ENCODE results near the gene APBB1.

The APBB1 gene

DNA sequence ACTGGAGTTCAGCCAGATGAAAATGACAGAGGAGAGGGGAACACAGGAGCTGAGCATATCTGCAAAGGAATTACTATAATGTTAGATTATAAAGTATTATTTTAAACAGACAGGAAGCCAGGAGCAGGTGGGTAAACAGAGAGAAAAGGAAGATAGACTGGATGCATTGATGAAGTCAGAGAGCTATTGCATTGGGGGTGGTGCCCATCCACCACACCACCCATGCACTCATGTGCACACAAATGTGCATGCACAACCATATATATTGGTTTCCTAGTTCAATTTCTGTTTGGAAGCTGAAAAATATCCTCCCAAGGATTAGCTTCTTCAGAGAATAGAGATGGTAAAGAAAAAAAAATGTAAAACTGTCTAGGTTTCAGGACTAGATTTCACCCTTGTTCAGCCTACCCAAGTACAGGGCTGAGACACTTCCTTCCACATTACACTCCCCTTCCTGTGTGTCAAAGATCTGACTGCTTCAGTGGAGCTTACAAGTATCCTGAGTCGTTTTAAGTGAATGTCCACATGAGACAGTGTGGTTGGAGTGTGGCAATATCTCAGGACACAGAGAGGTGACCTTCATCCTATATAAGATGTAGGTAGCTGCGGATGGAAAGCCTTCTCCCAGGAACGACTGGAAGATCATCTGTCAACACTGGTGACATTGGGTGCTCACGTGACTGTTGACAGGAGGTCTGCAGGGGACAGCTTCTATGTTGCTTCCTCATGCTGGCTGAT lies 40.8 kb downstream of the APBB1 start:
- TF ChIP-seq MYC (IDR thresholded peaks at IDR 0.05; ENCODE audit: low read depth, low read length) = no peak
- TF ChIP-seq, protein P1, sequence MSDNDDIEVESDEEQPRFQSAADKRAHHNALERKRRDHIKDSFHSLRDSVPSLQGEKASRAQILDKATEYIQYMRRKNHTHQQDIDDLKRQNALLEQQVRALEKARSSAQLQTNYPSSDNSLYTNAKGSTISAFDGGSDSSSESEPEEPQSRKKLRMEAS (IDR thresholded peaks at IDR 0.05; ENCODE audit: low read depth, low read length) = peak; percentile 84
- peak; percentile 51 for DNase-seq (ENCODE audit: low read depth)
- H3K4me3 ChIP-seq (ENCODE audit: low read depth, low read length) = no peak overlapping the region

DNA sequence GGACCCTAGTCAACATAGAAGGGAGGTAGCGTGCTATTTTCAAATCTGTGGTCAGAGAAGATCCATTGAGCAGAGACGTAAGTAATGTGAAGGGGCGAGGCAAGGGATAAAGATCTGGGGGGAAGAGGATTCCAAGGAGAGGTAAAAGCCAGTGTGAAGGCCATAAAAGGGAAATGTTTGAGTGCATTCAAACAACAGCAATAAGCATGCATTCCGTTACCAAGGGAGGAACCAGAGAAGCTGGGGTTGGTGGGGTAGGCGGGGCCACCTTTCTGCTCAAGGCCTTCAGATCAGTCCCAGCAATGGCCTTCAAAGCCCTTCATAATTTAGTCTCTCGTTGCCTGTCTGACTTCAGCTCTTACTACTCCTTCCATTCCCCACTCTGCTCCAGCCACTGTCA lies 47.1 kb downstream of the APBB1 start:
- no peak for DNase-seq (ENCODE audit: low read depth)
- TF ChIP-seq, protein P2, sequence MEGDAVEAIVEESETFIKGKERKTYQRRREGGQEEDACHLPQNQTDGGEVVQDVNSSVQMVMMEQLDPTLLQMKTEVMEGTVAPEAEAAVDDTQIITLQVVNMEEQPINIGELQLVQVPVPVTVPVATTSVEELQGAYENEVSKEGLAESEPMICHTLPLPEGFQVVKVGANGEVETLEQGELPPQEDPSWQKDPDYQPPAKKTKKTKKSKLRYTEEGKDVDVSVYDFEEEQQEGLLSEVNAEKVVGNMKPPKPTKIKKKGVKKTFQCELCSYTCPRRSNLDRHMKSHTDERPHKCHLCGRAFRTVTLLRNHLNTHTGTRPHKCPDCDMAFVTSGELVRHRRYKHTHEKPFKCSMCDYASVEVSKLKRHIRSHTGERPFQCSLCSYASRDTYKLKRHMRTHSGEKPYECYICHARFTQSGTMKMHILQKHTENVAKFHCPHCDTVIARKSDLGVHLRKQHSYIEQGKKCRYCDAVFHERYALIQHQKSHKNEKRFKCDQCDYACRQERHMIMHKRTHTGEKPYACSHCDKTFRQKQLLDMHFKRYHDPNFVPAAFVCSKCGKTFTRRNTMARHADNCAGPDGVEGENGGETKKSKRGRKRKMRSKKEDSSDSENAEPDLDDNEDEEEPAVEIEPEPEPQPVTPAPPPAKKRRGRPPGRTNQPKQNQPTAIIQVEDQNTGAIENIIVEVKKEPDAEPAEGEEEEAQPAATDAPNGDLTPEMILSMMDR (IDR thresholded peaks at IDR 0.05; ENCODE audit: low read depth, low read length) = no peak
- TF ChIP-seq POLR2A (IDR thresholded peaks at IDR 0.05; ENCODE audit: extremely low read depth, insufficient read length) = no peak
- TF ChIP-seq, protein P1 (IDR thresholded peaks at IDR 0.05; ENCODE audit: low read depth, low read length) = no peak
- TF ChIP-seq MYC (IDR thresholded peaks at IDR 0.05; ENCODE audit: low read depth, low read length) = no peak
- no peak overlapping the region for H3K4me3 ChIP-seq (ENCODE audit: low read depth, low read length)

DNA sequence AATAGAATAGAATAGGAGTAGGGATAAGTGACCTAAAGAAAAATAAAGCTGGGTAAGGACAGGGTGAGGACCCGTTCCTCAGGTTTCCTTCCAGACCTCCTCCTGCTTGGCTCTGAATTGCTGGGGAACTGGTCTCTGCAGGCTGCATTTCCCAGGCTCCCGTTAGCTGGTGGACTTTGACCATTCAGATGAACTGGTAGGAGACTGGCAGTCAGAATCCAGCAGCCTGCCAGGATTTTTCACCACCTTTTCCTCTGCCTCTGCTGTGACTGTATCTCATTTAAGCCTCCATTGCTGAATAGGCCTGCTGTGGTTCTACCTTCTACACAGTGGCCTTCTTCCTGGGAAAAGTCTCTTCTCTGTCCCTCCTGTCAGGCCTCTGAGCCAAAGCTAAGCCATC lies 53.2 kb downstream of the APBB1 start:
- DNase-seq (ENCODE audit: low read depth) = no peak
- TF ChIP-seq MYC (IDR thresholded peaks at IDR 0.05; ENCODE audit: low read depth, low read length) = no peak
- TF ChIP-seq, protein P2 (IDR thresholded peaks at IDR 0.05; ENCODE audit: low read depth, low read length) = no peak
- TF ChIP-seq, protein P1 (IDR thresholded peaks at IDR 0.05; ENCODE audit: low read depth, low read length) = no peak
- TF ChIP-seq POLR2A (IDR thresholded peaks at IDR 0.05; ENCODE audit: extremely low read depth, insufficient read length) = no peak

DNA sequence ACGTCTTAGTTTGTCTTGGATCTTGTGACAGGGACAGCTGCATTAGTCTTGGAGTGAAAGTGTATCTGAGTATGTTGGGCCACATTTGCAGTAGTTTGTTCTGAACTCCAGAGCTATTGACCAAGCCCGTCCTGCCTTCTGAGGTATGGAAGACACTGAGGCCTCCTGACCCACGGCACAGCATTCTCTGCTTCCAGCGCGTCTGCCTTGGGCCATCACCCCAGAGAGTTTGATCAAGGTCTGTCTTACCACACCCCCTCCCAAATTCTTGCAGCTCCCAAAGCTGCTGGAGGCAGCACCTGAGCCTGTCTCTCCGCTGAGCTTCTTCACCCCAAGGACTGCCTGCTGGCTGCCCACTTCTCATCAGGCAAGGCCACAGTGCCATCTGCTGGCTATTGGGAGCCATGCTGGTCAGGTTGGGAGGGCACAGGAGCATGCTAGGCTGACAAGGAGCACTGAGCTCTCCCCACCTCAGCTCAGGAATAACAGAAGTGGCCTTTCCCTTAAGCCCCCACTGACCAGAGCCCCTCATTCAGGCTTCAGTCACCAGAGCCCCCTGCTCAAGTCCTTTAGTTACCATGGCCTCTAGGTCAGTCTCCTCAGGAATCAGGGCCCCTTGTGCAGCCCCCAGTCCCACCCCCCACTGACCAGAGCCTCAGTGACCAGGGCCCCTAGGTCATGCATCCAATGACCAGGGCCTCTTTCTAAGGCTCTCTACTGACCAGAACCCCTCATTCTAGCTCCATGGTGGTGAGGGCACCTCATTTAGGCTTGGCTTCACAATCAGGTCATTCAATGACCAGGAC lies 55.8 kb downstream of the APBB1 start:
- no peak overlapping the region for H3K4me3 ChIP-seq (ENCODE audit: low read depth, low read length)
- TF ChIP-seq, protein P1 (IDR thresholded peaks at IDR 0.05; ENCODE audit: low read depth, low read length) = peak; percentile 51; the same call in 1 of the 2 replicates
- TF ChIP-seq POLR2A (IDR thresholded peaks at IDR 0.05; ENCODE audit: extremely low read depth, insufficient read length) = no peak
- TF ChIP-seq, protein P2 (IDR thresholded peaks at IDR 0.05; ENCODE audit: low read depth, low read length) = peak; percentile 91

More for the DNA sequence above, 53.2 kb downstream of the APBB1 start:
- no peak overlapping the region for H3K4me3 ChIP-seq (ENCODE audit: low read depth, low read length)

DNA sequence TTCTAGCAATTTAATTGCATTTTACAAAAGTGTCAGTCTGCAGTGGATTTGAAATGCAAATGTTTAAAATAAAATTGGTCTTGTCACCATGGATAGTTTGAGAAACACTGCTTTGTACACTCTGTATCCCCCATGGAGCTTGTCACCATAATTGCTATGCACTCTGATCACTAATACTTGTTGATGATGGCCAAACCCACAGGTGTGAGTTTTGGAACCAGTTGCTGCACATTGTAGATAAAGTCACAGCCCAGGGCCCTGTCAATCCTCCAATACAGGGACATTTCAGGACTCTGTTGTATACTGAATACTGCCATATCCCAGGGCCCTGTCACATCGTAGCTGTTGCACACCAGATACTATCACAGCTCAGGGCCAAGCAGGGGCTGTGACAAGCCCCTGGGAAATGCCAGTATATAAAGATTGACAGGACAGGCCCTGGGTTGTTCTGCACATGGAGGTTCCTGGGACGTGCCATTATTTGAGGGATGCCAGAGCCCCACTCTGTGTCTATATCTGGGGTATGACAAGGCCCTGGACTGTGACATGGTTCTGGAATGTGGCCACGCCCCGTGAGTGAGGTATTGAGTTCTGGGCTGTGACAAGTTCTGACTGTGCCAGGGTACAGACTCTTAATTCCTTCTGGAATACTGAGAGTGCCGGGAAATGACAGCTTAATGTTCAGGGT lies 56.6 kb downstream of the APBB1 start:
- TF ChIP-seq MYC (IDR thresholded peaks at IDR 0.05; ENCODE audit: low read depth, low read length) (no peak), POLR2A (IDR thresholded peaks at IDR 0.05; ENCODE audit: extremely low read depth, insufficient read length) (no peak)
- TF ChIP-seq, protein P2 (IDR thresholded peaks at IDR 0.05; ENCODE audit: low read depth, low read length) = no peak
- TF ChIP-seq, protein P1 (IDR thresholded peaks at IDR 0.05; ENCODE audit: low read depth, low read length) = no peak
- H3K4me3 ChIP-seq (ENCODE audit: low read depth, low read length) = no peak overlapping the region
- DNase-seq (ENCODE audit: low read depth) = no peak

More for the DNA sequence above, 55.8 kb downstream of the APBB1 start:
- DNase-seq (ENCODE audit: low read depth) = peak; percentile 71

Measured in NB4 (cell line).